ENCODE data around the gene DIP2C. TPM values are rescaled to one million over a fixed set of nuclear protein-coding genes. Genes with fewer than 3 reads are reported as not detected.

The DIP2C gene
- total and polyA plus RNA-seq, 4 donors: 6.4 to 40.2 (median 23.8) TPM

- Histone ChIP-seq H3K9me3 (ENCODE audit: control insufficient read depth, low read length) (peaks cover 2% of the 10 kb centered on the region), H3K27ac (ENCODE audit: low read depth in 1 of 2, low read length in 2 of 2) (no peak overlapping the region), H3K36me3 (ENCODE audit: control insufficient read depth in 1 of 2, insufficient read depth in 2 of 2, low read length in 1 of 2) (no peaks in the 10 kb centered on the region), H3K27me3 (ENCODE audit: control insufficient read depth in 1 of 2, insufficient read depth in 2 of 2, low read length in 1 of 2) (no peaks in the 10 kb centered on the region), H3K4me1 (ENCODE audit: control insufficient read depth in 1 of 2, insufficient read depth in 2 of 2, low read length in 2 of 2) (no peaks in the 10 kb centered on the region), H3K4me3 (ENCODE audit: low read length in 2 of 2) (no peak overlapping the region)
- DNase-seq: no peak
- WGBS, 2 donors: 93 to 96% methylated on average over 5 of the region's 5 CpGs
- ATAC-seq (ENCODE audit: low FRiP score): no peak
- intact Hi-C loops (cut with DNase I): no loop called here
Observed at GRCh38 chr10:565146-565545, 124.3 kb downstream of the DIP2C start.

GRCh38 chr10:563827-564226, 125.6 kb downstream of the DIP2C start:
- Histone ChIP-seq H3K27me3 (ENCODE audit: control insufficient read depth in 1 of 2, insufficient read depth in 2 of 2, low read length in 1 of 2) (no peaks in the 10 kb centered on the region), H3K36me3 (ENCODE audit: control insufficient read depth in 1 of 2, insufficient read depth in 2 of 2, low read length in 1 of 2) (no peaks in the 10 kb centered on the region), H3K4me3 (ENCODE audit: low read length in 2 of 2) (no peak overlapping the region), H3K4me1 (ENCODE audit: control insufficient read depth in 1 of 2, insufficient read depth in 2 of 2, low read length in 2 of 2) (no peaks in the 10 kb centered on the region), H3K27ac (ENCODE audit: low read depth in 1 of 2, low read length in 2 of 2) (no peak overlapping the region), H3K9me3 (ENCODE audit: control insufficient read depth, low read length) (peaks cover 2% of the 10 kb centered on the region)
- WGBS, 2 donors: 93 to 98% methylated on average over 5 of the region's 5 CpGs
- intact Hi-C loops (cut with DNase I): no loop called here
- DNase-seq: no peak
- no peak for ATAC-seq (ENCODE audit: low FRiP score)

GRCh38 chr10:562142-562541, 127.3 kb downstream of the DIP2C start:
- WGBS, 2 donors: 90 to 92% methylated on average over 4 of the region's 4 CpGs
- DNase-seq: no peak
- H3K4me3 ChIP-seq (ENCODE audit: low read length in 2 of 2): no peak overlapping the region
- no peak for ATAC-seq (ENCODE audit: low FRiP score)
- no peaks in the 10 kb centered on the region for H3K27me3 ChIP-seq (ENCODE audit: control insufficient read depth in 1 of 2, insufficient read depth in 2 of 2, low read length in 1 of 2)
- no peaks in the 10 kb centered on the region for H3K36me3 ChIP-seq (ENCODE audit: control insufficient read depth in 1 of 2, insufficient read depth in 2 of 2, low read length in 1 of 2)
- intact Hi-C loops (cut with DNase I): no loop called here
- H3K4me1 ChIP-seq (ENCODE audit: control insufficient read depth in 1 of 2, insufficient read depth in 2 of 2, low read length in 2 of 2): no peaks in the 10 kb centered on the region
- peaks cover 2% of the 10 kb centered on the region for H3K9me3 ChIP-seq (ENCODE audit: control insufficient read depth, low read length)
- no peak overlapping the region for H3K27ac ChIP-seq (ENCODE audit: low read depth in 1 of 2, low read length in 2 of 2)

- no peak overlapping the region for H3K27ac ChIP-seq (ENCODE audit: low read depth in 1 of 2, low read length in 2 of 2)
- no peaks in the 10 kb centered on the region for H3K27me3 ChIP-seq (ENCODE audit: control insufficient read depth in 1 of 2, insufficient read depth in 2 of 2, low read length in 1 of 2)
- ATAC-seq (ENCODE audit: low FRiP score): no peak
- H3K9me3 ChIP-seq (ENCODE audit: control insufficient read depth, low read length): peaks cover 2% of the 10 kb centered on the region
- 90 to 93% methylated on average over 12 of the region's 12 CpGs for WGBS, 2 donors
- DNase-seq: no peak
- no peaks in the 10 kb centered on the region for H3K4me1 ChIP-seq (ENCODE audit: control insufficient read depth in 1 of 2, insufficient read depth in 2 of 2, low read length in 2 of 2)
- intact Hi-C loops (cut with DNase I): no loop called here
- H3K36me3 ChIP-seq (ENCODE audit: control insufficient read depth in 1 of 2, insufficient read depth in 2 of 2, low read length in 1 of 2): no peaks in the 10 kb centered on the region
- no peak overlapping the region for H3K4me3 ChIP-seq (ENCODE audit: low read length in 2 of 2)
Observed at GRCh38 chr10:561721-562120, 127.7 kb downstream of the DIP2C start.

- intact Hi-C loops (cut with DNase I): no loop called here
- ATAC-seq (ENCODE audit: low FRiP score): no peak
- WGBS, 2 donors: 75 to 80% methylated on average over 11 of the region's 11 CpGs
- Histone ChIP-seq H3K9me3 (ENCODE audit: control insufficient read depth, low read length) (peaks cover 2% of the 10 kb centered on the region), H3K36me3 (ENCODE audit: control insufficient read depth in 1 of 2, insufficient read depth in 2 of 2, low read length in 1 of 2) (no peaks in the 10 kb centered on the region), H3K27ac (ENCODE audit: low read depth in 1 of 2, low read length in 2 of 2) (no peak overlapping the region), H3K4me3 (ENCODE audit: low read length in 2 of 2) (no peak overlapping the region), H3K4me1 (ENCODE audit: control insufficient read depth in 1 of 2, insufficient read depth in 2 of 2, low read length in 2 of 2) (no peaks in the 10 kb centered on the region), H3K27me3 (ENCODE audit: control insufficient read depth in 1 of 2, insufficient read depth in 2 of 2, low read length in 1 of 2) (no peaks in the 10 kb centered on the region)
- no peak for DNase-seq
Observed at GRCh38 chr10:560314-560992, 129.0 kb downstream of the DIP2C start.

GRCh38 chr10:559767-560047, 129.8 kb downstream of the DIP2C start:
- no peak overlapping the region for H3K4me3 ChIP-seq (ENCODE audit: low read length in 2 of 2)
- no peak overlapping the region for H3K27ac ChIP-seq (ENCODE audit: low read depth in 1 of 2, low read length in 2 of 2)
- H3K27me3 ChIP-seq (ENCODE audit: control insufficient read depth in 1 of 2, insufficient read depth in 2 of 2, low read length in 1 of 2): no peaks in the 10 kb centered on the region
- no peak for ATAC-seq (ENCODE audit: low FRiP score)
- no peaks in the 10 kb centered on the region for H3K4me1 ChIP-seq (ENCODE audit: control insufficient read depth in 1 of 2, insufficient read depth in 2 of 2, low read length in 2 of 2)
- H3K9me3 ChIP-seq (ENCODE audit: control insufficient read depth, low read length): peaks cover 2% of the 10 kb centered on the region
- DNase-seq: no peak
- no peaks in the 10 kb centered on the region for H3K36me3 ChIP-seq (ENCODE audit: control insufficient read depth in 1 of 2, insufficient read depth in 2 of 2, low read length in 1 of 2)
- WGBS, 2 donors: 68 to 78% methylated on average over 8 of the region's 8 CpGs
- intact Hi-C loops (cut with DNase I): no loop called here

GRCh38 chr10:558891-559766, 130.3 kb downstream of the DIP2C start:
- DNase-seq (no peak), ATAC-seq (ENCODE audit: low FRiP score) (no peak)
- Histone ChIP-seq H3K4me3 (ENCODE audit: low read length in 2 of 2) (no peak overlapping the region), H3K36me3 (ENCODE audit: control insufficient read depth in 1 of 2, insufficient read depth in 2 of 2, low read length in 1 of 2) (no peaks in the 10 kb centered on the region), H3K27me3 (ENCODE audit: control insufficient read depth in 1 of 2, insufficient read depth in 2 of 2, low read length in 1 of 2) (no peaks in the 10 kb centered on the region), H3K9me3 (ENCODE audit: control insufficient read depth, low read length) (peaks cover 1% of the 10 kb centered on the region), H3K4me1 (ENCODE audit: control insufficient read depth in 1 of 2, insufficient read depth in 2 of 2, low read length in 2 of 2) (no peaks in the 10 kb centered on the region), H3K27ac (ENCODE audit: low read depth in 1 of 2, low read length in 2 of 2) (no peak overlapping the region)
- 86 to 88% methylated on average over 18 to 19 of the region's 19 CpGs for WGBS, 2 donors
- intact Hi-C loops (cut with DNase I): no loop called here

- Histone ChIP-seq H3K36me3 (ENCODE audit: control insufficient read depth in 1 of 2, insufficient read depth in 2 of 2, low read length in 1 of 2) (no peaks in the 10 kb centered on the region), H3K4me3 (ENCODE audit: low read length in 2 of 2) (no peak overlapping the region), H3K27me3 (ENCODE audit: control insufficient read depth in 1 of 2, insufficient read depth in 2 of 2, low read length in 1 of 2) (no peaks in the 10 kb centered on the region), H3K9me3 (ENCODE audit: control insufficient read depth, low read length) (no peaks in the 10 kb centered on the region), H3K4me1 (ENCODE audit: control insufficient read depth in 1 of 2, insufficient read depth in 2 of 2, low read length in 2 of 2) (no peaks in the 10 kb centered on the region), H3K27ac (ENCODE audit: low read depth in 1 of 2, low read length in 2 of 2) (no peak overlapping the region)
- 86 to 90% methylated on average over 17 of the region's 17 CpGs for WGBS, 2 donors
- DNase-seq: no peak
- ATAC-seq (ENCODE audit: low FRiP score): no peak
- intact Hi-C loops (cut with DNase I): no loop called here
Observed at GRCh38 chr10:558364-558763, 131.1 kb downstream of the DIP2C start.

GRCh38 chr10:557792-558328, 131.6 kb downstream of the DIP2C start:
- no peak for ATAC-seq (ENCODE audit: low FRiP score)
- no peaks in the 10 kb centered on the region for H3K36me3 ChIP-seq (ENCODE audit: control insufficient read depth in 1 of 2, insufficient read depth in 2 of 2, low read length in 1 of 2)
- 95 to 96% methylated on average over 8 to 10 of the region's 10 CpGs for WGBS, 2 donors
- no peaks in the 10 kb centered on the region for H3K27me3 ChIP-seq (ENCODE audit: control insufficient read depth in 1 of 2, insufficient read depth in 2 of 2, low read length in 1 of 2)
- H3K4me3 ChIP-seq (ENCODE audit: low read length in 2 of 2): no peak overlapping the region
- H3K4me1 ChIP-seq (ENCODE audit: control insufficient read depth in 1 of 2, insufficient read depth in 2 of 2, low read length in 2 of 2): no peaks in the 10 kb centered on the region
- intact Hi-C loops (cut with DNase I): no loop called here
- no peak overlapping the region for H3K27ac ChIP-seq (ENCODE audit: low read depth in 1 of 2, low read length in 2 of 2)
- H3K9me3 ChIP-seq (ENCODE audit: control insufficient read depth, low read length): no peaks in the 10 kb centered on the region
- DNase-seq: no peak
